Vagina (tissue), 2 donors: ENCODE measurements around the gene GATA2.

ENCODE experiments used
- POLR2AphosphoS5 ChIP-seq, 2 donors: sonication (generic); formaldehyde crosslinking; IDR thresholded peaks; one replicate each; pipeline ENCODE4 v1.9.0; 2017; ENCODE audit warnings: antibody characterized with exemption in 2 of 2, mild to moderate bottlenecking in 2 of 2, low read depth in 1 of 2; ENCODE audit not compliant: insufficient read depth in 1 of 2
- TF ChIP-seq, protein P1 (sequence below), 3 experiments: fragments of 450-650 bp in 2 of 3; fragments of 200-600 bp in 1 of 3; sonication (generic) in 1 of 3; IDR thresholded peaks; one replicate each; pipeline ENCODE4 v1.5.1; 2017 to 2019; ENCODE audit warnings: antibody characterized with exemption in 3 of 3, mild to moderate bottlenecking in 2 of 3, moderate library complexity in 2 of 3

DNA sequence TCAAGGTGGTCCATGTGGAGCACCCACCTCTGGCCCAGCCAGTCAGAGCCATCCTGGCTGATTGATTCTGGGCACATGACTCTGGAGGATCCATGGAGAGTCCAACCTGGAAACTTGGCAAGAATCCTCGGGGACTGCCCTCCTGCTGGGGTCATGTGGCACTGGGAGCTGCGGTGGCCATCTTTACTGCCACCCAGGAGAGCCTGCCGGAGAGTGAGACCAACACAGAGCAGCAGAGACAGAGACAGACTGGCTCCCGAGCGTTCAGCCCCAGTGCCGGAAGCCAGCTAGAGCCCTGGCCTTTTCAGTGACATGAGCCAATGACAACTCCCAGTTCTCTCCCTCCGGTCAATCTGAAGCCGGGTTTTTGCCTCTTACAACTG, 11.5 kb upstream of the GATA2 start:
- TF ChIP-seq, protein P1, sequence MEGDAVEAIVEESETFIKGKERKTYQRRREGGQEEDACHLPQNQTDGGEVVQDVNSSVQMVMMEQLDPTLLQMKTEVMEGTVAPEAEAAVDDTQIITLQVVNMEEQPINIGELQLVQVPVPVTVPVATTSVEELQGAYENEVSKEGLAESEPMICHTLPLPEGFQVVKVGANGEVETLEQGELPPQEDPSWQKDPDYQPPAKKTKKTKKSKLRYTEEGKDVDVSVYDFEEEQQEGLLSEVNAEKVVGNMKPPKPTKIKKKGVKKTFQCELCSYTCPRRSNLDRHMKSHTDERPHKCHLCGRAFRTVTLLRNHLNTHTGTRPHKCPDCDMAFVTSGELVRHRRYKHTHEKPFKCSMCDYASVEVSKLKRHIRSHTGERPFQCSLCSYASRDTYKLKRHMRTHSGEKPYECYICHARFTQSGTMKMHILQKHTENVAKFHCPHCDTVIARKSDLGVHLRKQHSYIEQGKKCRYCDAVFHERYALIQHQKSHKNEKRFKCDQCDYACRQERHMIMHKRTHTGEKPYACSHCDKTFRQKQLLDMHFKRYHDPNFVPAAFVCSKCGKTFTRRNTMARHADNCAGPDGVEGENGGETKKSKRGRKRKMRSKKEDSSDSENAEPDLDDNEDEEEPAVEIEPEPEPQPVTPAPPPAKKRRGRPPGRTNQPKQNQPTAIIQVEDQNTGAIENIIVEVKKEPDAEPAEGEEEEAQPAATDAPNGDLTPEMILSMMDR (IDR thresholded peaks at IDR 0.05), result no peak
- TF ChIP-seq POLR2AphosphoS5 (IDR thresholded peaks at IDR 0.05; ENCODE audit: insufficient read depth in 1 of 2, low read depth in 1 of 2), result no peak
